ENCODE results near the gene ZIC2. TPM values are rescaled to one million over a fixed set of nuclear protein-coding genes. Genes with fewer than 3 reads are reported as not detected.

Gene ZIC2
- polyA plus RNA-seq, 1 donor, result 0.18 TPM

DNA sequence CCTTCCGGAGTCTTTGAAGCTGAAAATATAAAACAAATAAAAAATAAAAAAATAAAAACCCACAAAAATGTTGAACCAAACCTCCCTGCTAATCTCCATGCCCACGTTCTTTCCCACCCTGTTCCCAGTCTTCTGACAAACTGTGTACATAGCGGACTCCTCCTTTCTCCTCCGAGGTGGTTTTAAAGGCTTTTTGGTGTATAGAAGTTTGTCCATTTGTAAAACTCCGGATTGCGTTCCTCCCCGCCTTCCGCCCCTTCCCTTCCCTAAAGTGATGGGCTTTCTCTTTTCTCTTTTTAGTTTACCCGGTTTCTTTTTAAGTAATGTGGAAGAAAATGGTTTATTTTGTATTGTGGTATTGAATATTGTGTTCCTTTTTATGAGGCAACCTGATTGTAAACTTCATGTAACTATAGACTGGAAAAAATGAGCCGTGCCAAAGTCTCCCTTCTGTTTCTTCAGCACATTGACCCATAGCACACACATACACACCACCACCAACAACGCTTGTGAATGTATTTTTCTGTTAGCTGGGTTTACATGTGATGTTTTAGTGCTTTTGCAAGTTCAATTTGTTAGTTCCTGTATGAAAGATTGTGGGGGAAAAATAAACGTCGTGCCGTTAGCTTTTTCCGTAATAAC lies 4.4 kb downstream of the ZIC2 start:
- no peak for DNase-seq

DNA sequence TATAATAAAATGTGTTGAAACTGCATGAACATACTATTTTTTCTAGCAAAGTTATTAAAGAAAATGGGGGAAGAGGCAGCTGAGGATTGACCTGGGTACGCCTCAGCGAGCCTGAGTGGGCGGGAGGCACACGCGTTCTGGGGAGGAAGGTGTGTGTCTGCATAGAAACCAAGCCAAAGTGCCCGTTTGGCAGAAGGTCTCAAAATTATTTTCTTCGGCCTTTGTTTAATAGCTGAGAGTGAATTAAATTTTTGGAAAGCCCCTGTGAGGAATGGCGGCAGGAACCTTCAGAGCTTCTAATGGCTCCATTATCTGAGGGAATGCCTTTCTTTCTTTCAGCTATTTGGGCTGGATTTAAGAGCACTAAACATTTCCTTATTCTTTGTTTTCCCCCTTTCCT lies 5.2 kb downstream of the ZIC2 start:
- no peak for DNase-seq

DNA sequence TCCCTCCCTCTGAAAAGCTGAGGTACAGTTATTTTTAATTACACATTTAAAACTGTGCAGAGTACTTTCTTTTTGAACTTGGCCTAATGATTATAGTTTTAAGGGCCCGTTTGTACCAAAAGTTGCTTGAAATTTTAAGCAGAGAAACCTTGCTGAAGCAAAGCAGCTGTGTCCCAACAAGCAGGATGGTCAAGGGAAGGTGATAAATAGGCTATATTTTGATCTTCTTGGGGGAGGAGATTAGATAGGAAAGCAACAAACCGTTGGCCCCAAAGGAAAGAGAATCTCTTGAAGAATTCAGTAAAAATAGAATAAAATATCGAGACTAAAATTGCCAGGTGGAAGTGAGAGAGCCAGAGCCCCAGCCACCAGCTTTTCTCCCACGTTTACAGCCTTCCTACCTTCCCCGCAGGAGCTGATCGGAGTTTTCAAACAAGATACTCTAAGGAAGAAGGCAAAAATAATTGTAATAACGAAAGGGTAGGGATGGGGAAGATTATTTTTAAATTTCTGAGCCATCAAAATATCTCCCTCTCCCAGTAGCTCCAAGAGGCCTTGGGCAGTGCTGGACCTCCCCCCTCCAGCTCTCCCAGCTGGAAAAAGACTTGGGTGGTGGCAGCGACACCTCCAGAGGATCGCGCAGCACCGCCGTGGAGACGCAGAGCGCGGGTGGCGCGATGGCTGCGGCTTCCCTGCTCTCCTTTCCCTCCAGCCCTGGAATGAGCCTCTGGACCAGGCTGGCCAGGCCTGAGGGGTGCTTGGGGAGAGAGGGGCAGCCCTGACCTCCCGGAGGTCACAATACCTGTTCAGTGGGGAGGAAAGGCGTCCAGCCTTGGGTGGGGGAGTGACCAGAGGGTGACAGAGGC lies 5.8 kb downstream of the ZIC2 start:
- DNase-seq, result no peak

DNA sequence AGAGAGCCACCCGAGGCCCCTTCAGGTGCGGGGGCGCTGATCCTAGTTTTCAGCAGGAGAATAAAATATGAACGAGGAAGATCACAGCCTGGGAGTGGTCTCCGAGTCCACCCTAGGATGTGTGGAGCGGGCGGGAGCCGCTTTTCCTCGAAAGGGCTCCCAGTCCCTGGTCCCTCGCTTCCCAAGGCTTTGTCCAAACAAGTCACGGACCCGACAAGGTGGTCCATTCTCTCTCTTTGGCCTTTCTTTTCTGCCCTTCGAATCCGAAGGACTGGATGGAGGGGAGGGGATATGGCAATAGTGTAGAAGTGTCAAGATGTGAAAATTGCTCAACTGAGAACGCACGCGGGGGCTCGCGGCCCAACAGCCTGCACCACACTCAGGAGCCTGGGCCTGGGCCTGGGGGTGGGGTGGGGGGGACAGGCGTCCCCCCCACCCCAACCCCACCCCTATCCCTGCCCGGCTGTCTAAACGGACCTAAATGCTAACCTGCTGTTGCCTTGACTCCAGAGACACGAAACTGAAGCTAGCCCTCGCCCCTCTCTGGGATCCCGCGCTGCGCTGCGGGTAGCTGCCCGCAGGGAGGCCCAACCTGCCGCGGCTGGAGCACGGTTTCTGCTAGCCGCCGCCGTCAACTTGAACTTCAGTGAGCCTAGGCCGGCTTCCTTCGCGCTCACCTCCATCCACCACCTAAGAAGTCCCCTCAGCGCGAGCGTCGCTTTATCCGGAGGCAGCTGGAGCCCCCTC lies 7.1 kb downstream of the ZIC2 start:
- DNase-seq, result no peak

DNA sequence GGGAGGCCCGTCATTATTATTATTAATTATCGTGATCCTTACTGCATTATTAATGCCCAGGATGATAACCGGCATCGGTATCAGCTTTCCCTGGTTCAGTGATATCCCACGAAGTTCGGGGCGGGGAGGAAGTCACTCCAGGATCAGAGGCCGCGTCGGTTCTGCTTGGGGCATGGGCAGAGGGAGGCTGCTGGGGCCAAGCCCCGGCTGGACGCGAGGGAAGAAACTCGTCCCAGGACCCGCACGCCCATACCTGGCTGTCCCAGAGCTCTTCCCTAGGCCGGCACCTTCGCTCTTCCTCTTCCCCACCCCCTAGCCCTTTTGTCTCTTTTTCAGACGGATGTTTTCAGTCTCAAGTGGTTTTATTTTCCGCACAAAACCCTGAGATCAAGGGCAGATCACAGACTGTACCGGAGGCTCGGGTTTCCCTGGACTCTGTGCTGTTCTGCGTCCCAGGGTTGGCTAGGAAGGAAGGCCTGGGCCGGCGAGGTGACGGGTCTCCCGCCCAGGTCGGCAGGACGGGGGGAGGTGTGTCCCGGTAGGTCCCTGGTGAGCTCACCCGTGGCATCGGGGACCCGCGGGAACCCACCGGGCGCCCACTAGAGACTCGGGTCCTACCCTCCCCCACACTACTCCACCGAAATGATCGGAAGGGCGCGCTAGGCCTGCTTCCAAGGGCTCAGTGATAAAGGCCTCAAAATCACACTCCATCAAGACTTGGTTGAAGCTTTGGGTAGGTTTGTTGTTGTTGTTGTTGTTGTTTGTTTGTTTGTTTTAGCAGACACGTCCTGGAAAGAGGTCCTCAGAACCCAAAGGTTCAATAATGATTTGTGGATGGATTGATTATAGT lies 7.9 kb downstream of the ZIC2 start:
- DNase-seq, result no peak

DNA sequence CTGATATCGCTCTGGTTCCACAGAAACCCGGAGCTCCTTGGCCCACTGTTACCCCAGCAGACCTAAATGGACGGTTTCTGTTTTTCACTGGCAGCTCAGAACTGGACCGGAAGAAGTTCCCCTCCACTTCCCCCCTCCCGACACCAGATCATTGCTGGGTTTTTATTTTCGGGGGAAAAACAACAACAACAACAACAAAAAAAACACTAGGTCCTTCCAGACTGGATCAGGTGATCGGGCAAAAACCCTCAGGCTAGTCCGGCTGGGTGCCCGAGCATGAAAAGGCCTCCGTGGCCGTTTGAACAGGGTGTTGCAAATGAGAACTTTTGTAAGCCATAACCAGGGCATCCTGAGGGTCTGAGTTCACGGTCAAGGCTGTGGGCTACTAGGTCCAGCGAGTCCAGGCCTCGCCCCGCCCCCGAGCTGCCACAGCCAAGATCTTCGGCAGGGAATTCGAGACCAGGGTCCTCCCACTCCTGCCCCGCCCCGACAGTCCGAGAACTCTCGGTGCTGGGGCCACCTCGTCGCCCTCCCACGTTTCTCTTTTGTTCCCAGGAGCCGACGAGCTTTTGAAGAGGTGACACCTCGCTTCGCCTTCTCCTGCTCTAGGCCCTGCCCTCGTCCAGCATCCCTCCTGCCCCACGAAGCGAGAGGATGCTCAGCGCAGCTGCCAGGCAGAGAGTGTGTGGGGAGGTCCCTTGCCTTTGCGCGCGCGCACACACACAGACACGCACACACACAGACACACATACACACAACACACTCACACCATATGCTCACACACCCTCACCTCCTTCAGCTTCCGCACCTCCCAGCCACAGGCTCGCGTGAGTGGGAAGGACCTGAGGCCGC lies 8.8 kb downstream of the ZIC2 start:
- DNase-seq, result no peak

DNA sequence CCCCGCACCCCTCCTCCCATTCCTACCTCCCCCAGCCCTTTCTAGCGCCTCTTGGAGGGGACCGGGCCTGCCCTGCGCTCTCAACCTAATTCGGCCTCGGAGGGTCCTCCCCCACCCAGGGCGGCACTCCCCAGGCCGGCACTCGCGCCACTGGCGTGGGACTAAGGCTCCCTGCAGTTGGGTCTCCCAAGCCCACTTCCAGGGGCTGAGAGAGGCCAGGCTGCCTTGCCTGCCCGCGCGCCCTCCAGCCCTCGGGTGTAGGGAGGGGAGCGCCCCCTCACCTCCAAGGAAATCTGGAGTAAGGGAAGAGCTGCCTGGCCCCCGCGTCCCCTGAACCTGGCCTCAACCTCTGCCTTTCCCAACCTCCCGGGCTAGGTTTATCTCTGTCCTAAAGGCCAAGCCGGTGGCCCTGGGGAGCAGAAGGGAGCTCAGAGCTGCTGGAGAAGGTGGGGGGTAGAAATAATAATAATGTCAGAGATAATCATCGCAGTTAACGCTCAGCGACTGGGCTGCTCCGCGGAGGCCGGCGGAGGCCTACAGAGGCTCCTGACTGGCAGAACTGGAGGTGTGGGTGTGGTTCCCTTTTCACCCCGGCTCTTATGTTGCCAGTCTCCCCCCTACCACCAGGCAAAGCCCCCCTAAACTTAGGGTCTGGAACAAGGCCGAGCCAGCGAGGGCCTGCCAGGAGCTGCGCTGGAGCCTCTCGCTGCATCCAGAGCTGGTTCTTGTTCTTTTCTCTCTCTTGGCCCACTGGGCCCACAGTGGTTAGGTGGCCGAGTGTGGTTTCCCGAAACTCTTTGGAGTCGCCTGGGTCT lies 9.6 kb downstream of the ZIC2 start:
- DNase-seq, result no peak

DNA sequence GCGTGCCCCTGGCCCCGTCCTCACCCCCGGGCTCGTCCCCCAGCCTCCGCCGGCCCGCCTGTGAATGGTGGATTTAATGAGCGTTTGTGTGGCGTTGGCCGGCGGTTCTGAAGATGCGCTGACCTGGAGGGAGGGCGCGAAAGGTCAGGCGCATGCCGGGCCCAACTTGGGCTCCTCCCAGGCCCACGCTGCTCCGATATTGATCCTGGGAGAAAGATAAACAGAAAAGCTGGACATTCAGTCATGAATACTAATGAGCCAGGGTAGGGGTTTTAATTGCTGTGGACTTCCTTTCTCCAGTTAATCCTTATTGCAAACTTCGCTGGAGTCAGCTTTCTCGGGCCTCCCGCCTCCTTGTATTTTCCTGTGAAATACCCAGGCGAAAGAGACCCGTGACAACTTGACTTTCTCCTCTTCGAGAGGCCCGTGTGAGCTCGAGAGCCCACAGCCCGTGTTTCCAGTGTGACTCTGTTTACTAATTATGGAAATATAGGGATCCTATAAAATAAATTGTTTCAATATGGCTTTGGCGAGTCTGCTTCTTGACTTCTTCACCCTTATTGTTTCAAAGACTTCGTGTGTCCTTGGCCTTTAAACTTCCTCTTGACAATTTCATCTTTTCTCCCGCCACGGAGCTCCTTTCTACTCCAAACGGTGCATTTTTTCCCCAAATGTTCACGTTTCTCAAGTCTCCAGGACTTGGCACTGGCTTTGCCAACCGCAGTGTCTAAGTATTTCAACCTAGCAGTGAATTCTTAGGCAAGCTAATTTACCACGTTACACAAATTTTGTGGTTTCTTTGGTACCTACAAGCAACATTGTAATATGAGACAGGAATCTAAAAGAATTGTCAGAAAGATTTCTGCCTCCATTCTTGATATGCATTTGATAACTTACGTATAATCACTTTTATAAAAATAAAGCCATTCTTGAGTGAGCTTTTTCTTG lies 10.5 kb downstream of the ZIC2 start:
- peak; percentile 10 for DNase-seq

DNA sequence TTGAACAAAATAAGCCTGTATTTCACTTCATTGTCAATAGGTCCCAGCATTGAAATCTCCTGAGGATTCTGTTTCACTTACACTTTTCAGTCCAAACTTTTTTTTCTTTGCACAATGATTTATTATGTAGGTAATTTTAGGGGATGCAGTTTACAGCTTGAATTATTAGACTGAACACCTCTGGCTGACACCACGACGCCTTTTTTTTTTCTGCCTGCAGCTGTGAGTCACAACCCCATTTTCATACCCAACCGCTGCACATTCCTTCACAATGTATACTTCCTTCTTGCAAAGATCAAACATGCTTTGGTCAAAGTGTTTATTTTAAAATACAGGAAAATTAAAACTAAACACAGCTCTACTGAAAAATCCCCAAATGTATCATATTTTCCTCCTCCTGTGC lies 11.4 kb downstream of the ZIC2 start:
- no peak for DNase-seq

DNA sequence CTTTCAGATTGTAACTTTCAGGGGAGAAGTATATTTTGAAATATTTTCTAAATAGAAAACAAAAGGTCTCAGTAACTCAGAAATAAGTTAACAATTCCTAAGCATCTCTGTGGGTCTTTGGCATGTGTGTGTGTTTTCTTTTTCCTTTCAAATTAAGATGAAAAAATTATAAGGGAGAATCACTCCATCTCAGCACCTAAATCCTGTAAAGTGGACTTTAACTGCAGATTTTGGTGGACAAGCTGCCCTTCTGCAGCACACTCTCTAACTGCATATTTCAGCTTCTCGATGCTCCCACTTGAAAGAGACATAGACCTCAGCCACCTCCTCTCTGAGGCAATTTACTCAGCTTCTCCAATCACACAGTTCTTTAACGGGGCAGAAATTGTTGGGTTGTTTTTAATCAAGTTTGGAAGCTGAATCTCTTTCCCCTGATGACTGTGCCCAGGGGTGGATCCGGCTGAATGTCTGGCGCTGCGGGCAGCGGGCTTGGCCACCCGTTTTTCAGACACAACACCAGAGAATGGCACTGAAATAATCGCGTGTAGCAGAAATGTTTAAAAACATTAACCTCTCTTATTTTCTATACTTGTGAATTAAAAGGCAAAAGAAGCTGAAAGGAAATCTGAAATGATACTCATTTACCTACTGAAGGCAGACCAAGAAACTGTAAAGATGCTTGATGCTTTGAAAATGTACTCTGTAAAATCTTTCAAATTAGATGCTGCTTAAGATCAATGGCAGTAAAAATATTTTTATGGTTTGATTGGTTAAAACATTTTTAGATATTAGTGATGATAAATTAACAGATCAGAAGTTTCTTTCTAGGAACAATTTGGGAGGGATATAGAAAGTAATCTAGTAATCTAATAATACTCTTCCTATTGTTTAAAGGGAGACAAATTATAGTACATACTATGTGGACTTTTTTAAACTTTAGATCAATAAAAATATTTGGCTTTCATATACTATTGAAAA lies 12.4 kb downstream of the ZIC2 start:
- DNase-seq, result no peak

DNA sequence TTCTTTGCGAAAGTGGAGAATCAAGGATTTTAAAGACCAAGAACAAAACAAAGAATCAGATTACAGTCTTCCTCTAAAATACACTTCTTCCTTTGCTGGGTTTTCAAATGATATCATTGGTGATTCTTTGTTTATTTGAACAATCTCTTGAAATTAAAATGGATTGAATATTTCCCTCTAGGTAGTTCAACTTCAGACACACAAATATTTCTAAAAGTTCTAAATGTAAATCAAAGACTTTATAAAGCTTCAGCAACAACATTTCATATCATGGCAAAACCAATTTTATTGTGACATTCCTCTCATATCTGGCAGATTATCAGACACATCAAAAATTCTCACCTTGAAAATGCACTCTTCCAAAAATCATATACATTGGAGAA lies 13.0 kb downstream of the ZIC2 start:
- DNase-seq, result no peak

DNA sequence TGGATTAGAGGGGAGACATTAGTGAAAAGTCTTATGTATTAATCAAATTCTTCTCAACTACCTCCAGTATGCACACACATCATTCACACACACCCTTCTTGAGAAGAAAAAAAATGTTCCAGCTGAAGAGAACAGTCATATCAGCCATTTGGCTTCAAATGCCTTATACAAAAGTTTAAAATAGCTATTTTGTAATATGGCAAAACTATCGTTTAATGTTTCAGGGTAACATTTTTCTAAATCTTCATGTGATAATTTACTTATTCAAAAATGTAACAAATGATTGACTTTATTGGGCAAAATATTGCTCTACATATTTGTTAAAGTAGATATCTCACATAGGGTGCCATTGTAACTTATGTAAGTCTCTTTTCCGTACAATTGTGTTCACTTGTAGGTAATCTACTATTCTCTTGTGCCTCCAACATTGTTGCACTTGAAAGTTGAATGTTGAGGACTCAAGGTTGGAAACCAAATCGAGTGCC lies 13.6 kb downstream of the ZIC2 start:
- DNase-seq, result no peak

DNA sequence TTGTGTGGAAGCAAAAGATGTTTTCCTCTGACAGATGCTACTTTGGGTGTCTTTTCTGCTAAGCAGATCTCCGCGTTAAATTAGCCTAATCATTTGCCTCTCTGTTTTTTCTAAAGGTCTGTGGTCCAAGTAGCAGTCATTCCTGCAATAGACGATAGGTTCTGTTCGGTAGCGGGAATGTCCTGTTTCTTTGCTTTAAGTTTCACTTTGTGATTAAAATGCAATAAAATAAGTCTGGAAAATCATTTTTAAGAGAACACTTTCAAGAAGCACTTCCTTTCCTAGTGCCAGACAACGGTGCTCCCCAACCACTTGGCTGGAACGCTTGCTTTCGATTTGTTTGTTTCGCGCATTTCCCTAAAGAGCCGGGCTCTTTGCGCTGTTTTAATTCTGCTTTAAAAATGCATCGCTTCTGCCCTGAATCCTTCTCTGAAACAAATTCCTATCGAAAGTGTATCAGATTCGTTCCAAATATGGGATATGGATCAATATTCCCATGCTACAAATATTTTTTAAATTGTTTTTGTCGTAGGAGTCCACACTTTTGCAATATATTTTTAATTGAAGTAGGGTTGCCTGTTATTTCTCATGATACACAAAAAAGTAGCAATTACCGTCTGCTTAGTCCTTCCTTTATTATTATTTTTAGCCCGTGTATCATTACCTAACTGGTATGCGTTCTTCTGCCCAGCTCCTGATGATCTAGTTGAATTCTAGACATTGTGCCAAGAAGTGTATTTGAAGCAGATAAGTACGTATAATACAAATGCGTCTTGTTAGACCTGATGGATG lies 14.2 kb downstream of the ZIC2 start:
- no peak for DNase-seq

DNA sequence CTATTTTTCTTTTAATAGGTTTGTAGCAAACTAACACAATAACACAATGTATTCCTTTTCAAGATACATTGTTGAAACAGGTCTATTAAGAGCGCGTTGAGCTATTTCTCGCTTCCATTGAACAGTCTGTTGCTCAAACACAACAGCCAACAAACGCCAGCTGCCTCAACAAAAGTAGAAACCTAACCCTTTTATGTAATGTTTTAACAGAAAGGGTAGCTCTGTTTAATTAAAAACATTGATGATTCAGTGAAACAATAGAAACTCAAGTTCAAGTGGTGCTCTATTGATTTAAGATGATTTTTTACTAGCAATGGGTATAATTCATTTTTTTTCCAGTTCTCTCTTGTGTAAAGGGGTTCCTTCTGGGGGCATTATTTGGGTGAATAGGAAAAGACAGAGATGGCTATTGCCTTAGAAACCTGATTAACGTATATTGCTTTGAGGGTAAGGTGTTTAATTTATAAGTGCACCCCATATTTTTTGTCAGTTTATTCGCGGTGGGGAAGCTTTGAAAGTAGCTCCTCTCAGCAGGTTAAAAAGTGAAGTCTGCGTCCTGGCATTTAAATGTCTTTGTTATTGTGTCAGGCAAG lies 14.9 kb downstream of the ZIC2 start:
- DNase-seq, result no peak

DNA sequence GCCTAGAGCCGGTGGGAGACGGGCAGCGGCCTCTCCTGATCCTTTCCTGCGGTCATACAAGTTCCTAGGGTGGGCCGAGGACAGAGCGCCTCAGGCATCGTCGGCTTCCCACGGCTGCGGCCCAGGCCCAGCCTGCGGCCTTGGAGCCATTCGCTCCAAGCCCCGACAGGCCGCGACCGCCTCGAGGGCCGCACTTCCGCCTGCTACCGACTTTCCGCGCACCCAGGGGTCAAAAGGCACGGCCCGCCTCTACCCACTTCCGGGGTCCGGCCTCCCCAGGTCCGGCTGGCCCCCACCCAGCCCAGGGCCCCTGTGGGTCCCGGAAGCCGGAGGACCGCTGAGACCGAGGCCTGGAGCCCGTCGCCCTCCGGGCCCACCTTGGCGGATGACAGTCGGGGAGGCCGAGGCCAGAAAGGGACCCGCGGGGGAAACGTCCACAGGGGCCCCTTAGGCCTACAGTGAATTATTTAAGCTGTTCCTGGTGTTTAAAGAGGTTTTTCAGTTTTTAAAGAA lies 16.2 kb downstream of the ZIC2 start:
- no peak for DNase-seq

DNA sequence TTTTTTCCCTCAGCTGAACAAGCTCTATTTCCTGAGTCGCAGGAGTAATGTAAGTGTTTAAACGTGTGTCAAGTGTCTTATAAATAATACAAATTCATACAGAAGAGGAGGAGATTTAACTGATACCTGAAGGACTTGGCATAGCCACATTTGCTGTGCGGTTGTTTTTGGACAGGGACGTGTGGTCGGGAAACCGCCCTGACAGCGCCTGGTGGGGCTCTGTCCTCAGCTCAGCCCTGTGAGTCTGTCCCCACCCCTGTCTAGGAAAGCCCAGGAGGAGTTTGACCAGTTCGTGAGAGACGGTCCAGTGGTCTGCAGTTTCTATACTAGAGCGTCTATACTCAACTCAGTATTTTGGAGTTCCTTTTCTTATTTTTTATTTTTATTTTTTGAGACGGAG lies 16.7 kb downstream of the ZIC2 start:
- DNase-seq, result no peak
